Right kidney (tissue), 1 donor: Measurements from ENCODE around the gene C2CD3.
"Not testable (repeated sequence)": the region's sequence is repeated elsewhere in the genome, so short reads cannot be mapped to it uniquely, and the experiment has no call there.

Experiments
- DNase-seq: peaks from one replicate; pipeline ENCODE4 v3.0.0-alpha.2; 2016

C2CD3 gene

GRCh38 chr11:74000307-74001133, 170.3 kb downstream of the C2CD3 start:
- no peak for DNase-seq

- no peak for DNase-seq
Observed at GRCh38 chr11:73999581-74000306, 171.1 kb downstream of the C2CD3 start.

- no peak for DNase-seq
Observed at GRCh38 chr11:73998846-73999575, 171.8 kb downstream of the C2CD3 start.

- DNase-seq = no peak
Observed at GRCh38 chr11:73997120-73997770, 173.6 kb downstream of the C2CD3 start.

DNA sequence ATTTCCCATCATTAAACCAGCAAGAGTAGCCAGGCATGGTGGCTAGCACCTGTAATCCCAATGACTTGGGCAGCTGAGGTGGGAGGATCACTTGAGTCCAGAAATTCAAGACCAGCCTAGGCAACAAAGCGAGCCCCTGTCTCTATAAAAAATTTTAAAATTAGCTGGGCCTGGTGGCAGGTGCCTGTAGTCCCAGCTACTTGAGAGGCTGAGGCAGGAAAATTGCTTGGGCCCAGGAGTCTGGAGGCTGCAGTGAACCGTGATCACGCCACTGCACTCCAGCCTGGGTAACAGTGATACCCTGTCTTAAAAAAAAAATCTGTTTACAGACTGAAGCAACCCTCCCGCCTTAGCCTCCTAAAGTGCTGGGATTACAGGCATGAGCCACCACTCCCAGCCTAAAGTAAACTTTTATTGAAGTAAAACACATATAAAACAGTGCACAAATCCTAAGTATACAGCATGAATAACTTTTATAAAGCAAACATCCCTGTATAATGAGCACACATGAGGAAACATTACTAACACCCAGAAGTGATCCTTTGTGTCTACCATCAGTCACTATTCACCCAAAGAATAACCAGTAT, 174.5 kb downstream of the C2CD3 start:
- DNase-seq = no peak

DNA sequence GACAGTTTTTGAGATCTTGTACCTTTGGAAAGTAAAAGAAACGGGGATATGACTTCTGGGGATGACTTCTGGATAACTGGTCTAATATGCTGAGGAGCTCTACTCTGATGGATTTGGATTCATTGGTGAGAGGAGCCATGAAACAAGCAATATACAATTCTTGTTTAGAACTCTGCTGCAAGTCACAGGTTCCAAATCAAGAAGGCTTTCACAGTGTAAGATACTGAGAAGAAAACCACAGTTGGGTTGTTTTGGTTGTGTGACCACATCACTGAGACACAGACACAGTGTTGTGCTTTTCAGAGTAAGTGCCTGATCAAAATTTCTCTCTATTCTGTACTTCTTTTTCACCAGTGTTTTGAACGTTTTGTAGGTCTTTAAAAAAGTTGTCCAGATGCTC, 175.1 kb downstream of the C2CD3 start:
- no peak for DNase-seq

DNA sequence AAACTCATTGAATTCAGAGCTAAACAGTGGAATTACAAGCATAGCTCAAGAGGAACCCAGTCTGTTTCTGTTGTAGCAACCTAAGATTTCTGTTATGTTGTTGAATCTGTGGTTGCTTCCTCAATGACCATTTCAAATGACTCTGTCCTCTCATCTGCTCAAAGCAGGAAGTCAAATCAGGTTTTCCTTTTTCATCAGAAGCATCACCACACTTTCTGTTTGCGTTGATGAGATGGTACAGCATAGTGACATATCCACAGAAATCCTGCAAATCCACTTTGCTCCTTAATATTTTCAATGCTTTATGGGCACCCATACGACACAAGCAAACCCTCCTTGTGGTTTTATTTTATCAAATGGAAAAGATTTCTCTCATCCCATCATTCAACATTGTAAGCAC, 175.6 kb downstream of the C2CD3 start:
- DNase-seq = no peak

GRCh38 chr11:73991471-73992006, 179.3 kb downstream of the C2CD3 start:
- no peak for DNase-seq

- DNase-seq = no peak
Observed at GRCh38 chr11:73990730-73991129, 180.1 kb downstream of the C2CD3 start.

DNA sequence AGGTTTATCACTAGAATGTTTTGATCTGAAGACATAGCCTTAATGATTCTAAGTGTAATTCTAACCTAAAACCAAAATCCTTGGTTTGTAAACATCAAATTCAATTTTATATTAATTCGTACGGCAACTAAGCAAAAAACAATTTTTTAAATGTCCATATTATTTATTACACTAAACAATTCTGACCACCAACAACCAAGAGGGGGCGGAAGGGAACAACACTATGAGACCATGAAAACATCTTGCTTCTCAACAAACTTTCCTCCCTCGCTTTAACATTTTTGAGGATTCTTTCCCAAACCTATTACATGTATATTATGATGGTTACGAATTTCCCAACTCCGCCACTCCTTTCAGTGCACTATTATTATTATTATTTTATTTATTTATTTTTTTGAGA, 181.6 kb downstream of the C2CD3 start:
- no peak for DNase-seq

DNA sequence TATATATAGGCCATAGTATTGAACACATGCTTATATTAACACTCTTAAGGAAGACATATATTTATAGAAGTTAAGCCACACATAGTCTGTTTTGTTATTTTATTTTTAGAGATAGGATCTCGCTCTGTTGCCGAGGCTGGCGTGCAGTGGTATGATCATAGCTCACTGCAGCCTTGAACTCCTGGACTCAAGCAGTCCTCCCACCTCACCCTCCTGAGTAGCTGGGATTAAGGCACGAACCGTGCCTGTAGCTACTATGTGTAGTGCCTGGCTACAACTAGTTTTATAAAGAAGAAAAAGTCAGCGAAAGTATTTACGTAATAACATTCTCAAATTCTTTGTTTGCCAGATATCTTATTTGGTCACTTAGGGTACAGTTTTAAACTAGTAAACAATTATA, 182.6 kb downstream of the C2CD3 start:
- DNase-seq = no peak

GRCh38 chr11:73985661-73986060, 185.1 kb downstream of the C2CD3 start:
- not testable (repeated sequence) for DNase-seq

DNA sequence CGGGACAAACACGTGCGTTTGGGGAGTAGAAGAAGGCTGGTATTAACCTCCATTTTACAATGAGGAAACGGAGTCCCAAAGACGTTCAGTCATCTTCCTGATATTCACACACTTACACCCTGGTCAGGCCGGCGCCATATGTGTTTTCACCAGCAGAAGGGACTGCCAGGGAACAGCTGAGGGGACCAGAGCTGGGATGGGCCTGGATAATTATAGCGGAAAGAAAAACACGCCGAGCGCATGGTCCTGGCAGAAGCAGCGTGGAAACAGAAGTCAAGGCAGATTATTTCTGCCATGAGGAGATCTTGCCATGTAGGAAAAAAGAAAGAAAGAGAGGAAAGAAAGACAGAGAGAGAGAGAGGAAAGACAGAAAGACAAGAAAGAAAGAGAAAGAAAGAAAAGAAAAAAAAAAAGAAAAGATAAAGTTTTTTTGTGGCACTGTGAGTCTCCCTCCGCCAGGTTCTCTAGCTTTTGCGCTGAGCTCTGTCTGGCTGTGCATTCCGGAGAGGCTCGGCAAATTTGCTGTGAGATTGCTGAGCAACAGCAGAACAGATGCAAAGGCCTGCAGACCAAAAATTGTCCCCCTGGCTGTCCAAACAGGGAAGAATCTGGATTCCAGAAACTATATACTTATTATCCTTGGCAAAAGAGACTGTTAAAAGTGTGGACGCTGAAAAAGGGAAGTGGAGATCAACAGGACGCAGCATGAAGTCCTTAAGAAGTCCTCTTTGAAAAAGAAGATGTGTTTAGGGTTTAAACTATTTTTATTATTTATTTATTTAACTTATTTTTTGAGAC, 186.9 kb downstream of the C2CD3 start:
- no peak for DNase-seq

DNA sequence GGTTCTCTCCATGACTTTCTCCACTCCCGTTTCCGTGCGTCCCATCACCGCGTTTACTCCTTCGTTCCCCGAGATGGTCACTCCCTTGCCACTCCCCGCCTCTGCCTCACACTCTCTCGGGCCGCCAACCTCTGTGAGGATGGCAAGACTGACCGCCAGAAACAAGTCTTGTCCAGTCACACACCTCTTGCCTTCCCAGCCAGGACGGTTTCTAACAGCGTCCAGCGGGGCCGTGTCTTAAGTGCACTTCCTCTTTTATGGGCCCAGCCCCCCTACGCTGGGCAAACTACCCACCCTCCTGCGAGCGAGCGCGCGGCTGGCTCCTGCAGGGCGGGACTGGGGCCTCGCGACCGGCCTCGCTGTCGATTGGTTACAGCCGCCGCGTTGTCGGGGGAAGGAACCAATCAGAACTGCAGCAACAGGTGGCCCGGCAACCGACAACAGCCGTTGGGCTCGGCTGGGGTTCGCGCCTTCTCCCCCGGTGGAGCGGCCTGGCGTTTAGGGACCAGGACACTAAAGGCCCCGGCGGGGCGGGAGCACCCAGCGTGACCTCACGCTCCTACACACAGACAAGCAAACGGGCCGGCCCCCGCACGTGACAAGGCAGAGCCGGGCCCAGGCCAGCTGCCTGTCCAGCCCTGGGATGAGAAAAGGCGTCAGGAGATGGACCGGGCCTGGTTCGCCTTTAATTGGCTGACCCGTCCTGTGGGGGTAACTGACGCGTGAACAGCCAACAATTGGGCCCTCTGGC, 187.6 kb downstream of the C2CD3 start:
- DNase-seq = peak; percentile 96

DNA sequence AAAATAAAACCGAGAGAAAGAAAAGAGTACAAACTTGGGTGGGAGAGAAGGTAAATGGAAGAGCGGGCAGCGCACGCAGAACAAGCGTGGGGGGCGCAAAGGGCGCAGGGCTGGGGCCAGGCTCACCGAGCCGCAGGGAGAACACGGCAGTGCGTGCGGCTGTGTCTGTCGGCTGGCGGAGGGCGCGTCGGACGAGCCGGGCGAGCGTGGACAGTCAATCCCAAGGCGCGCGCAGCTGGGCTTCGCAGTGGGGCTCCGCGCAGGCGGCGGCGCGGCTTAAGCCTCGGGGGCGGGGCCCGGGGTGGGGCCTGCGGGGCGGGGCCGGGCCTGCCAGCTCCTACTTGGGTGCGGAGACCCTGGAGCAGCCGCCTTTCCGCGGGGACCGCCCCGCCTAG, 188.2 kb downstream of the C2CD3 start, which contains the start of gene UCP2:
Gene UCP2, minus strand, starts transcription at position 249 of the 395 bp plus-strand sequence. CDS start 4,465 bp downstream, outside the sequence.
- peak; percentile 84 for DNase-seq

- no peak for DNase-seq
Observed at GRCh38 chr11:73981051-73981805, 189.6 kb downstream of the C2CD3 start.

- DNase-seq = peak; percentile 39
Observed at GRCh38 chr11:73980001-73980961, 190.5 kb downstream of the C2CD3 start.

GRCh38 chr11:73978576-73979086, 192.2 kb downstream of the C2CD3 start:
- no peak for DNase-seq
